ENCODE data around the gene SCGN. TPM values are rescaled to one million over a fixed set of nuclear protein-coding genes. Genes with fewer than 3 reads are reported as not detected.

SCGN gene
- total RNA-seq, 1 donor from 2014 or later = not detected

DNA sequence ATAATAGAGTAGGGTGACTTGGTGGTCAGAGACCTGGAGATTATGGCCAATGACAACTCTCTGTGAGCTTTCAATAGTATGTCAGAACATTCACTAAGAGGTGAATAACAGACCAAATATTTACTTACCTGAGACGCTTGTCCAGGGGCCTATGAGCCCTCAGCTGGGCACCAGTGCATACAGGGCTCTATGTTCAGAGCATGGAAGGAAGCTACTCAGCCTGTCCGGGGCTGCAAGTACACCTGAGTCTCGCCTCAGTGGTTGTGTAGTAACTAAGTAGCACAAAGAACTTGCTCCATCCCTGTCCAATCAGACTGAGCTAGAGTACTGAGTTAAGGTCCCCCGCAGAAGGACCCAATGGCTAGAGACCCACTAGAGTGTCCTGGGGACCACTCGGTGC lies 11.6 kb upstream of the SCGN start:
- Histone ChIP-seq H3K36me3 (ENCODE audit: control insufficient read depth, insufficient read depth, low read length) (no peaks in the 10 kb centered on the region), H3K4me3 (ENCODE audit: low read depth, low read length) (no peak overlapping the region), H3K27me3 (ENCODE audit: control insufficient read depth, insufficient read depth, low read length) (peaks cover 3% of the 10 kb centered on the region)
- no peak for DNase-seq (ENCODE audit: low read depth)
- no peak for TF ChIP-seq CTCF (IDR thresholded peaks at IDR 0.05; ENCODE audit: insufficient read depth, low read length, severe bottlenecking)
- no peak for FAIRE-seq

- TF ChIP-seq CTCF (IDR thresholded peaks at IDR 0.05; ENCODE audit: insufficient read depth, low read length, severe bottlenecking) = no peak
- FAIRE-seq = no peak
- no peak overlapping the region for H3K4me3 ChIP-seq (ENCODE audit: low read depth, low read length)
- H3K27me3 ChIP-seq (ENCODE audit: control insufficient read depth, insufficient read depth, low read length) = peaks cover 3% of the 10 kb centered on the region
- no peak for DNase-seq (ENCODE audit: low read depth)
- no peaks in the 10 kb centered on the region for H3K36me3 ChIP-seq (ENCODE audit: control insufficient read depth, insufficient read depth, low read length)
Observed at GRCh38 chr6:25640891-25641290, 11.1 kb upstream of the SCGN start.

GRCh38 chr6:25641377-25641776 lies 10.6 kb upstream of the SCGN start:
- DNase-seq (ENCODE audit: low read depth) (no peak), FAIRE-seq (no peak)
- Histone ChIP-seq H3K4me3 (ENCODE audit: low read depth, low read length) (no peak overlapping the region), H3K27me3 (ENCODE audit: control insufficient read depth, insufficient read depth, low read length) (peaks cover 3% of the 10 kb centered on the region), H3K36me3 (ENCODE audit: control insufficient read depth, insufficient read depth, low read length) (no peaks in the 10 kb centered on the region)
- TF ChIP-seq CTCF (IDR thresholded peaks at IDR 0.05; ENCODE audit: insufficient read depth, low read length, severe bottlenecking) = no peak

DNA sequence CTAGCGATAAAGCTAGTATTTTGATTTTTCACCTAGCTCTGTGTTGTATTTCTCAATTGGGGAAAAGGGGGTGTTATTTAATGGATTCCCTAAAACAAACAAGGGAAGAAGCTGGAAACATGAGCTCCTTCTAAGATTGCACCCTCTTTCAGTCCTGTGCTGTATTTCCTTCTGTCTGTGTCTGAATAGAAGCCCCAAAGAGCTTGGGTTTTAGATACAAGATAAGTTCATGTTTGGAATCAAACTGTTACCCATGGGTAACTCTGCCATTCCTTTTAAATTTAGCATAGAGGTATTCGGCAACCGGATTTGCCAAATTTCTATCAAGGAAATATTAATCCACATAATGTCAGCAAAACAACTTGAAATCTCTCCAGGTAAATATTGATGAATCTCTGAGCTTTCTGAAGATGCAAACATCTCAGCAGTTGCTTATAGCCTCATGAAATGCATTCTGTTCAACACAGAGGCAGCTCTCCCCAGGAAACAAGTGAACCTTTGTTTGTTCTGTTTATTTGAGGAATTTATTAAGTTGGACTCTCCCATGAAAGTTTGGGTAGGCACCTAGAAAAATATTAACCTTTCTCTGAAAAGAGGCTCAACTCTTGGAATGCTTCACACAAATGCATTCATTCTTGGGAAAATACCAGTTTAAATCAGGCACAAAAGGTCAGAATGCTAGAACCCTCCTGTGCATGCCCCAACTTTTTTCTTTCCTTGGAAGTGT lies 9.9 kb upstream of the SCGN start:
- FAIRE-seq = no peak
- H3K27me3 ChIP-seq (ENCODE audit: control insufficient read depth, insufficient read depth, low read length) = peaks cover 3% of the 10 kb centered on the region
- no peak for DNase-seq (ENCODE audit: low read depth)
- no peak overlapping the region for H3K4me3 ChIP-seq (ENCODE audit: low read depth, low read length)
- no peaks in the 10 kb centered on the region for H3K36me3 ChIP-seq (ENCODE audit: control insufficient read depth, insufficient read depth, low read length)
- no peak for TF ChIP-seq CTCF (IDR thresholded peaks at IDR 0.05; ENCODE audit: insufficient read depth, low read length, severe bottlenecking)

- TF ChIP-seq CTCF (IDR thresholded peaks at IDR 0.05; ENCODE audit: insufficient read depth, low read length, severe bottlenecking) = no peak
- FAIRE-seq (no peak), DNase-seq (ENCODE audit: low read depth) (no peak)
- Histone ChIP-seq H3K36me3 (ENCODE audit: control insufficient read depth, insufficient read depth, low read length) (no peaks in the 10 kb centered on the region), H3K27me3 (ENCODE audit: control insufficient read depth, insufficient read depth, low read length) (peaks cover 3% of the 10 kb centered on the region), H3K4me3 (ENCODE audit: low read depth, low read length) (no peak overlapping the region)
Observed at GRCh38 chr6:25642667-25643328, 9.2 kb upstream of the SCGN start.
